AG10803 (cell line): ENCODE measurements around the gene ZNF414.

Experiments
- DNase-seq: peaks from one replicate; pipeline ENCODE4 v3.0.0; 2010; ENCODE audit warnings: low read depth
- H3K4me3 ChIP-seq: 2 replicates; pipeline ENCODE4 v1.5.1; 2011; ENCODE audit warnings: mild to moderate bottlenecking, low read length, control low read depth
- CTCF ChIP-seq: conservative IDR thresholded peaks from 2 replicates; pipeline ENCODE4 v1.5.1; 2011; ENCODE audit warnings: mild to moderate bottlenecking, low read length, control low read depth, inconsistent platforms

The ZNF414 gene

GRCh38 chr19:8490395-8490760 is 23.6 kb downstream of the ZNF414 start:
- no peak for DNase-seq
- TF ChIP-seq CTCF, result no peak

GRCh38 chr19:8489561-8490394 is 24.2 kb downstream of the ZNF414 start:
- no peak overlapping the region for H3K4me3 ChIP-seq
- no peak for DNase-seq
- TF ChIP-seq CTCF, result no peak

More at GRCh38 chr19:8490395-8490760, 23.6 kb downstream of the ZNF414 start:
- no peak overlapping the region for H3K4me3 ChIP-seq

- no peak overlapping the region for H3K4me3 ChIP-seq
- no peak for DNase-seq
- no peak for TF ChIP-seq CTCF
Measured at GRCh38 chr19:8488365-8488764, 25.6 kb downstream of the ZNF414 start.

GRCh38 chr19:8487137-8487851 is 26.7 kb downstream of the ZNF414 start:
- no peak overlapping the region for H3K4me3 ChIP-seq
- no peak for TF ChIP-seq CTCF
- DNase-seq, result no peak

- TF ChIP-seq CTCF, result no peak
- no peak for DNase-seq
Measured at GRCh38 chr19:8486661-8487136, 27.3 kb downstream of the ZNF414 start.

GRCh38 chr19:8485561-8486371 is 28.2 kb downstream of the ZNF414 start:
- no peak for DNase-seq
- no peak for TF ChIP-seq CTCF
- H3K4me3 ChIP-seq, result no peak overlapping the region

More at GRCh38 chr19:8486661-8487136, 27.3 kb downstream of the ZNF414 start:
- H3K4me3 ChIP-seq, result no peak overlapping the region
